Gastroesophageal sphincter (tissue), 4 donors: Measurements from ENCODE around the gene TSPAN32. TPM values are rescaled to one million over a fixed set of nuclear protein-coding genes. Genes with fewer than 3 reads are reported as not detected.

Experiments used
- ATAC-seq: fragments of 150-250 bp; one replicate; pipeline ENCODE4 v1.9.1; 2016; ENCODE audit warnings: mild to moderate bottlenecking, moderate library complexity
- H3K27ac ChIP-seq, 4 donors: fragments of 200-600 bp; sonication (generic) in 3 of 4; 1 replicate in 3 of 4; 2 replicates in 1 of 4; pipeline ENCODE4 v1.5.1; 2016 to 2019
- H3K27me3 ChIP-seq: fragments of 200-600 bp; sonication (generic); one replicate; pipeline ENCODE4 v1.5.1; 2019
- H3K36me3 ChIP-seq, 2 donors: fragments of 200-600 bp; sonication (generic); one replicate each; pipeline ENCODE4 v1.5.1; 2019; ENCODE audit warnings: control low read depth in 1 of 2
- H3K4me1 ChIP-seq, 3 donors: fragments of 200-600 bp; sonication (generic); 1 replicate in 2 of 3; 2 replicates in 1 of 3; pipeline ENCODE4 v1.5.1; 2016 to 2019; ENCODE audit warnings: control low read depth in 2 of 3
- H3K4me3 ChIP-seq, 2 donors: fragments of 200-600 bp; sonication (generic); one replicate each; pipeline ENCODE4 v1.5.1; 2019; ENCODE audit warnings: mild to moderate bottlenecking in 1 of 2, moderate library complexity in 1 of 2
- H3K9me3 ChIP-seq, 3 donors: fragments of 200-600 bp; sonication (generic); one replicate each; pipeline ENCODE4 v1.5.1; 2017 to 2019; ENCODE audit warnings: control low read depth in 2 of 3
- EP300 ChIP-seq: sonication (generic); formaldehyde crosslinking; IDR thresholded peaks from one replicate; pipeline ENCODE4 v1.6.1; 2017; ENCODE audit warnings: antibody characterized with exemption, mild to moderate bottlenecking
- POLR2A ChIP-seq, 2 donors: fragments of 450-650 bp; IDR thresholded peaks; one replicate each; pipeline ENCODE4 v1.6.1; 2017; ENCODE audit warnings: antibody characterized with exemption in 2 of 2, mild to moderate bottlenecking in 2 of 2, moderate library complexity in 1 of 2
- POLR2AphosphoS5 ChIP-seq: sonication (generic); formaldehyde crosslinking; IDR thresholded peaks from one replicate; pipeline ENCODE4 v1.6.1; 2017; ENCODE audit warnings: antibody characterized with exemption
- WGBS, 2 donors: methylation state at CpG; one replicate each; pipeline ENCODE4 v1.1.5; 2018; ENCODE audit warnings: low coverage in 1 of 2; 5-methylcytosine and 5-hydroxymethylcytosine counted together
- total RNA-seq, 4 donors: library from RNA; depleted of rRNA; stranded (reverse); fragments of >200 nt; gene quantifications; one replicate each; pipeline ENCODE4 v1.1.0, GENCODE V29; 2016
- TF ChIP-seq, protein P1 (sequence below), 4 experiments: fragments of 200-600 bp in 2 of 4; fragments of 450-650 bp in 2 of 4; sonication (generic) in 1 of 4; IDR thresholded peaks; one replicate each; pipeline ENCODE4 v1.5.1; 2017 to 2019; ENCODE audit warnings: antibody characterized with exemption in 4 of 4, mild to moderate bottlenecking in 2 of 4, moderate library complexity in 2 of 4

TSPAN32 gene
- total RNA-seq, 4 donors from 2014 or later: 0.62 to 3.6 (median 3.6) TPM; not detected in 1

- no peak for ATAC-seq
- 3% methylated on average over 18 of the region's 89 CpGs; no CpG with 5 or more reads in 1 of the 2 donors for WGBS, 2 donors
- TF ChIP-seq POLR2A (IDR thresholded peaks at IDR 0.05): no peak
- TF ChIP-seq, protein P1, sequence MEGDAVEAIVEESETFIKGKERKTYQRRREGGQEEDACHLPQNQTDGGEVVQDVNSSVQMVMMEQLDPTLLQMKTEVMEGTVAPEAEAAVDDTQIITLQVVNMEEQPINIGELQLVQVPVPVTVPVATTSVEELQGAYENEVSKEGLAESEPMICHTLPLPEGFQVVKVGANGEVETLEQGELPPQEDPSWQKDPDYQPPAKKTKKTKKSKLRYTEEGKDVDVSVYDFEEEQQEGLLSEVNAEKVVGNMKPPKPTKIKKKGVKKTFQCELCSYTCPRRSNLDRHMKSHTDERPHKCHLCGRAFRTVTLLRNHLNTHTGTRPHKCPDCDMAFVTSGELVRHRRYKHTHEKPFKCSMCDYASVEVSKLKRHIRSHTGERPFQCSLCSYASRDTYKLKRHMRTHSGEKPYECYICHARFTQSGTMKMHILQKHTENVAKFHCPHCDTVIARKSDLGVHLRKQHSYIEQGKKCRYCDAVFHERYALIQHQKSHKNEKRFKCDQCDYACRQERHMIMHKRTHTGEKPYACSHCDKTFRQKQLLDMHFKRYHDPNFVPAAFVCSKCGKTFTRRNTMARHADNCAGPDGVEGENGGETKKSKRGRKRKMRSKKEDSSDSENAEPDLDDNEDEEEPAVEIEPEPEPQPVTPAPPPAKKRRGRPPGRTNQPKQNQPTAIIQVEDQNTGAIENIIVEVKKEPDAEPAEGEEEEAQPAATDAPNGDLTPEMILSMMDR (IDR thresholded peaks at IDR 0.05): no peak
- no peak for TF ChIP-seq EP300
- no peak for TF ChIP-seq POLR2AphosphoS5
- no peaks in the 10 kb centered on the region for H3K36me3 ChIP-seq
- peaks cover 0 to 31% (median 14%) of the 10 kb centered on the region in 3 donors for H3K4me1 ChIP-seq
- peak within 1 kb of the TSS; percentile 1 to 52 for H3K4me3 ChIP-seq
- H3K27ac ChIP-seq: peak within 1 kb of the TSS in 2 of 4 donors; percentile 16 to 35
- H3K9me3 ChIP-seq: no peaks in the 10 kb centered on the region
- H3K27me3 ChIP-seq: peaks cover 87% of the 10 kb centered on the region
Observed at GRCh38 chr11:2270322-2271076, 31.3 kb upstream of the TSPAN32 start, which contains the start of gene ASCL2. TSS of gene ASCL2 (minus strand) at chr11:2270588. CDS start at chr11:2270332, 256 bp downstream.

GRCh38 chr11:2271077-2271326, 30.8 kb upstream of the TSPAN32 start:
- Histone ChIP-seq H3K4me3 (peak overlapping the region in 1 of 2 donors; percentile 52), H3K27me3 (peaks cover 92% of the 10 kb centered on the region), H3K27ac (no peak overlapping the region), H3K36me3 (no peaks in the 10 kb centered on the region), H3K4me1 (peaks cover 0 to 31% (median 14%) of the 10 kb centered on the region in 3 donors), H3K9me3 (no peaks in the 10 kb centered on the region)
- TF ChIP-seq, protein P1 (IDR thresholded peaks at IDR 0.05): no peak
- no peak for TF ChIP-seq POLR2AphosphoS5
- no peak for TF ChIP-seq POLR2A (IDR thresholded peaks at IDR 0.05)
- no peak for TF ChIP-seq EP300
- ATAC-seq: peak; percentile 35
- WGBS, 2 donors: no CpG with 5 or more reads among the region's 28 CpGs

DNA sequence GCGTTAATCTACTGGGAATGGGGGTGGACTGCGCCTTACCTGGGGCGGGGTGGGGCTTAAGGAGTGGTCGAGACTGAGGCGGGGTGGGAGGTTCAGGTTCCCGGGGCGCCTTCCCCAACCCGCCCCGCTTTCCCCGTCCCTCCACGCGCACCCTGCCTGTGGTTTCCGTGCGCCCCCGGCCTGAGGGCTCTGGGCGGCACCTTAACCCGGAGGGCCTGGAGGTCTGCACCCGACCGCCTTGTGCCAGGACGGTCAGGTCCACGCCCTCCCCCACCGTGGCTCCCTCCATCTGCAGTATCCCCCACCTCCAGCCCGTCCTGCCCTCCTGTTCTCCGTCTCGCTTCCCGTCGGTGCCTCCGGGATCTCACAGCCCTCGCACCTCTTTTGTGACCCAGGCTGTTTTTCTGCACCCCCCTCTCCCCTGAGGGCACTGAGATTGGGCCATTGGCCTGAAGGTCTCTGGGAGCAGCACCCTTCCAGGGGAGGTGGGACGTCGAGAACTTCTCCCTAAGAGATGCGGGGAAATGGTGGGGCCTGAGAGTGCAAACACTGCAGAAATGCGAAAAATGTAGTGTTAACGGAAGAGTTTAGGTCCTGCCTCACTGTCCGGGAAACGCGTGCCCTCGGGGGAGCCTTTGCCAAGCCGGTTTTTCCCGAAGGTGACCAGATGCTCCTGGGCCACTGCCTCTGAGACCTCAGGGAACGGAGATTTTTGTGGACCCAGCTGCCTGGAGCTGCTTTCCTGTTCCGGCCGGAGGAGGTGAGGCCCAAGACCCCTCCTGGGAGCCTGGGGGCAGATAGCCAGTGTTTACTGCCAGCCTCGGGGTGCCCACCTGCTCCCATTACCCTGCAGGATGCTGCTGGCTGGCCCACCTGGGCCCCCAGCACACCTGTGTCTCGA, 30.2 kb upstream of the TSPAN32 start:
- peak overlapping the region in 1 of 2 donors; percentile 52 for H3K4me3 ChIP-seq

GRCh38 chr11:2272228-2272945, 29.4 kb upstream of the TSPAN32 start:
- Histone ChIP-seq H3K9me3 (no peaks in the 10 kb centered on the region), H3K27ac (no peak overlapping the region), H3K27me3 (peaks cover 94% of the 10 kb centered on the region), H3K4me3 (no peak overlapping the region), H3K4me1 (peaks cover 0 to 31% (median 14%) of the 10 kb centered on the region in 3 donors), H3K36me3 (no peaks in the 10 kb centered on the region)
- no peak for ATAC-seq
- TF ChIP-seq POLR2A (IDR thresholded peaks at IDR 0.05) (no peak), POLR2AphosphoS5 (no peak), EP300 (no peak)
- TF ChIP-seq, protein P1 (IDR thresholded peaks at IDR 0.05): no peak
- WGBS, 2 donors: 84% methylated on average over 10 of the region's 21 CpGs; no CpG with 5 or more reads in 1 of the 2 donors

More for the DNA sequence above, 30.2 kb upstream of the TSPAN32 start:
- Histone ChIP-seq H3K27me3 (peaks cover 95% of the 10 kb centered on the region), H3K9me3 (no peaks in the 10 kb centered on the region), H3K27ac (no peak overlapping the region), H3K36me3 (no peaks in the 10 kb centered on the region), H3K4me1 (peaks cover 0 to 31% (median 14%) of the 10 kb centered on the region in 3 donors)
- no peak for ATAC-seq
- 18% methylated on average over 9 of the region's 45 CpGs; no CpG with 5 or more reads in 1 of the 2 donors for WGBS, 2 donors
- TF ChIP-seq EP300 (no peak), POLR2A (IDR thresholded peaks at IDR 0.05) (no peak), POLR2AphosphoS5 (no peak)
- TF ChIP-seq, protein P1 (IDR thresholded peaks at IDR 0.05): no peak
